ENCODE data around the gene EXOC6. TPM values are rescaled to one million over a fixed set of nuclear protein-coding genes. Genes with fewer than 3 reads are reported as not detected.

The EXOC6 gene
- total and polyA plus RNA-seq, 2 of the 13 experiments (the other 11 are each of a cell fraction or from before 2014, with no cell fraction given) = 22.2 to 29.2 TPM

DNA sequence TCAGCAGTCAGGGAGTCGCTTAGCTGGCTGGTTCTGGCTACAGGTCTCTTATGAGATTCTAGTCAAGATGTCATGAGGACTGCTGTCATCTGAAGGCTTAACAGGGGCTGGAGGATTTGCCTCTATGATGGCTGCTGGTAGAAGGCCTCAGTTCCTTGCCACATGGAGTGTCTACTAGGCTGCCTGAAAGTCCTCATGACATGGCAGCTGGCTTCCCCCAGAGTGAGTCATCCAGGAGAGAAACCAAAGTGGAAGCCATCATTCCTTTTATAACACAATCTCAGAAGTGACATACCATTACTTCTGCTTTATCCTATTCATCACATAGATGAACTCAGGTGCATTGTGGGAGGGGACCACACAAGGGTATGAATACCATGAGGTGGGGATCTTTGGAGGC is 75.1 kb downstream of the EXOC6 start (continued):
- TF ChIP-seq, protein P1, sequence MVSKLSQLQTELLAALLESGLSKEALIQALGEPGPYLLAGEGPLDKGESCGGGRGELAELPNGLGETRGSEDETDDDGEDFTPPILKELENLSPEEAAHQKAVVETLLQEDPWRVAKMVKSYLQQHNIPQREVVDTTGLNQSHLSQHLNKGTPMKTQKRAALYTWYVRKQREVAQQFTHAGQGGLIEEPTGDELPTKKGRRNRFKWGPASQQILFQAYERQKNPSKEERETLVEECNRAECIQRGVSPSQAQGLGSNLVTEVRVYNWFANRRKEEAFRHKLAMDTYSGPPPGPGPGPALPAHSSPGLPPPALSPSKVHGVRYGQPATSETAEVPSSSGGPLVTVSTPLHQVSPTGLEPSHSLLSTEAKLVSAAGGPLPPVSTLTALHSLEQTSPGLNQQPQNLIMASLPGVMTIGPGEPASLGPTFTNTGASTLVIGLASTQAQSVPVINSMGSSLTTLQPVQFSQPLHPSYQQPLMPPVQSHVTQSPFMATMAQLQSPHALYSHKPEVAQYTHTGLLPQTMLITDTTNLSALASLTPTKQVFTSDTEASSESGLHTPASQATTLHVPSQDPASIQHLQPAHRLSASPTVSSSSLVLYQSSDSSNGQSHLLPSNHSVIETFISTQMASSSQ (IDR thresholded peaks at IDR 0.05; ENCODE audit: low read depth) = no peak
- TF ChIP-seq, protein P1 (CRISPR knock-in tag; IDR thresholded peaks at IDR 0.05; ENCODE audit: borderline replicate concordance) = no peak
- TF ChIP-seq CCAR2 (optimal IDR thresholded peaks at IDR 0.05; ENCODE audit: low read depth, low read length) (no peak), DMAP1 (CRISPR knock-in tag; IDR thresholded peaks at IDR 0.05) (no peak), ZNF484 (CRISPR knock-in tag; IDR thresholded peaks at IDR 0.05; ENCODE audit: borderline replicate concordance, low read depth) (no peak), NRL (CRISPR knock-in tag; IDR thresholded peaks at IDR 0.05; ENCODE audit: borderline replicate concordance) (no peak), ZNF235 (CRISPR knock-in tag; IDR thresholded peaks at IDR 0.05; ENCODE audit: borderline replicate concordance) (no peak)
- TF ChIP-seq, protein P2, sequence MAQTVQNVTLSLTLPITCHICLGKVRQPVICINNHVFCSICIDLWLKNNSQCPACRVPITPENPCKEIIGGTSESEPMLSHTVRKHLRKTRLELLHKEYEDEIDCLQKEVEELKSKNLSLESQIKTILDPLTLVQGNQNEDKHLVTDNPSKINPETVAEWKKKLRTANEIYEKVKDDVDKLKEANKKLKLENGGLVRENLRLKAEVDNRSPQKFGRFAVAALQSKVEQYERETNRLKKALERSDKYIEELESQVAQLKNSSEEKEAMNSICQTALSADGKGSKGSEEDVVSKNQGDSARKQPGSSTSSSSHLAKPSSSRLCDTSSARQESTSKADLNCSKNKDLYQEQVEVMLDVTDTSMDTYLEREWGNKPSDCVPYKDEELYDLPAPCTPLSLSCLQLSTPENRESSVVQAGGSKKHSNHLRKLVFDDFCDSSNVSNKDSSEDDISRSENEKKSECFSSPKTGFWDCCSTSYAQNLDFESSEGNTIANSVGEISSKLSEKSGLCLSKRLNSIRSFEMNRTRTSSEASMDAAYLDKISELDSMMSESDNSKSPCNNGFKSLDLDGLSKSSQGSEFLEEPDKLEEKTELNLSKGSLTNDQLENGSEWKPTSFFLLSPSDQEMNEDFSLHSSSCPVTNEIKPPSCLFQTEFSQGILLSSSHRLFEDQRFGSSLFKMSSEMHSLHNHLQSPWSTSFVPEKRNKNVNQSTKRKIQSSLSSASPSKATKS (CRISPR knock-in tag; IDR thresholded peaks at IDR 0.05) = no peak
- TF ChIP-seq, protein P3, sequence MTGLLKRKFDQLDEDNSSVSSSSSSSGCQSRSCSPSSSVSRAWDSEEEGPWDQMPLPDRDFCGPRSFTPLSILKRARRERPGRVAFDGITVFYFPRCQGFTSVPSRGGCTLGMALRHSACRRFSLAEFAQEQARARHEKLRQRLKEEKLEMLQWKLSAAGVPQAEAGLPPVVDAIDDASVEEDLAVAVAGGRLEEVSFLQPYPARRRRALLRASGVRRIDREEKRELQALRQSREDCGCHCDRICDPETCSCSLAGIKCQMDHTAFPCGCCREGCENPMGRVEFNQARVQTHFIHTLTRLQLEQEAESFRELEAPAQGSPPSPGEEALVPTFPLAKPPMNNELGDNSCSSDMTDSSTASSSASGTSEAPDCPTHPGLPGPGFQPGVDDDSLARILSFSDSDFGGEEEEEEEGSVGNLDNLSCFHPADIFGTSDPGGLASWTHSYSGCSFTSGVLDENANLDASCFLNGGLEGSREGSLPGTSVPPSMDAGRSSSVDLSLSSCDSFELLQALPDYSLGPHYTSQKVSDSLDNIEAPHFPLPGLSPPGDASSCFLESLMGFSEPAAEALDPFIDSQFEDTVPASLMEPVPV (CRISPR knock-in tag; IDR thresholded peaks at IDR 0.05) = no peak
- TF ChIP-seq, protein P4, sequence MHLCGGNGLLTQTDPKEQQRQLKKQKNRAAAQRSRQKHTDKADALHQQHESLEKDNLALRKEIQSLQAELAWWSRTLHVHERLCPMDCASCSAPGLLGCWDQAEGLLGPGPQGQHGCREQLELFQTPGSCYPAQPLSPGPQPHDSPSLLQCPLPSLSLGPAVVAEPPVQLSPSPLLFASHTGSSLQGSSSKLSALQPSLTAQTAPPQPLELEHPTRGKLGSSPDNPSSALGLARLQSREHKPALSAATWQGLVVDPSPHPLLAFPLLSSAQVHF (CRISPR knock-in tag; IDR thresholded peaks at IDR 0.05) = no peak
